GM23338 (cell line): ENCODE data around the gene AMELX. TPM values are rescaled to one million over a fixed set of nuclear protein-coding genes. Genes with fewer than 3 reads are reported as not detected.

Source experiments
- ATAC-seq: fragments of 200-7000 bp; cut with Tn5 transposase; 3 replicates; pipeline ENCODE4 v1.9.1; 2020
- DNase-seq: peaks from one replicate; pipeline ENCODE4 v3.0.0-alpha.2; 2015; ENCODE audit warnings: low spot score
- H2AFZ ChIP-seq: fragments of 200-600 bp; sonication (generic); 2 replicates; pipeline ENCODE4 v1.8.0; 2016; ENCODE audit warnings: antibody characterized with exemption, mild to moderate bottlenecking, moderate library complexity
- H3F3A ChIP-seq: fragments of 200-600 bp; sonication (generic); replicated peaks from 2 replicates; pipeline ENCODE4 v1.8.0; 2017; ENCODE audit warnings: antibody characterized with exemption, mixed run types, low read depth
- H3K27ac ChIP-seq: fragments of 200-600 bp; sonication (generic); 2 replicates; pipeline ENCODE4 v1.6.1; 2016; ENCODE audit warnings: low read depth
- H3K27me3 ChIP-seq: fragments of 200-600 bp; sonication (generic); 2 replicates; pipeline ENCODE4 v1.8.0; 2016; ENCODE audit warnings: mild to moderate bottlenecking, mixed run types, moderate library complexity; ENCODE audit not compliant: insufficient read depth
- H3K36me3 ChIP-seq: fragments of 200-600 bp; sonication (generic); 2 replicates; pipeline ENCODE4 v1.8.0; 2016; ENCODE audit warnings: mild to moderate bottlenecking; ENCODE audit not compliant: insufficient read depth
- H3K4me1 ChIP-seq: fragments of 200-600 bp; sonication (generic); 2 replicates; pipeline ENCODE4 v1.8.0; 2016; ENCODE audit warnings: mild to moderate bottlenecking, moderate library complexity; ENCODE audit not compliant: insufficient read depth
- H3K4me2 ChIP-seq: fragments of 200-600 bp; sonication (generic); 2 replicates; pipeline ENCODE4 v1.7.1; 2017; ENCODE audit warnings: mixed run types
- H3K4me3 ChIP-seq: fragments of 200-600 bp; sonication (generic); 2 replicates; pipeline ENCODE4 v1.6.1; 2016; ENCODE audit warnings: mixed run types
- H3K79me2 ChIP-seq: fragments of 200-600 bp; sonication (generic); replicated peaks from 2 replicates; pipeline ENCODE4 v1.8.0; 2017; ENCODE audit warnings: mild to moderate bottlenecking; ENCODE audit not compliant: insufficient read depth
- H3K9me2 ChIP-seq: fragments of 200-600 bp; sonication (generic); 2 replicates; pipeline ENCODE4 v1.8.0; 2017; ENCODE audit not compliant: insufficient read depth
- H4K20me1 ChIP-seq: fragments of 200-600 bp; sonication (generic); replicated peaks from 2 replicates; pipeline ENCODE4 v1.8.0; 2017; ENCODE audit warnings: mild to moderate bottlenecking; ENCODE audit not compliant: insufficient read depth
- H3K27ac Mint-ChIP-seq: 2 replicates; pipeline ENCODE4 v1.8.0; 2020; ENCODE audit warnings: inconsistent platforms, mild to moderate bottlenecking, moderate library complexity, mixed read lengths
- H3K27me3 Mint-ChIP-seq: 3 replicates; pipeline ENCODE4 v1.8.0; 2022; ENCODE audit warnings: low read depth, mild to moderate bottlenecking, moderate library complexity, mixed read lengths, inconsistent platforms; ENCODE audit not compliant: insufficient read depth, poor library complexity
- H3K36me3 Mint-ChIP-seq: 3 replicates; pipeline ENCODE4 v1.8.0; 2021; ENCODE audit warnings: low read depth, mild to moderate bottlenecking, inconsistent platforms, moderate library complexity, mixed read lengths
- H3K4me1 Mint-ChIP-seq: 3 replicates; pipeline ENCODE4 v1.8.0; 2020; ENCODE audit warnings: mild to moderate bottlenecking, inconsistent platforms, mixed read lengths
- H3K4me3 Mint-ChIP-seq: 3 replicates; pipeline ENCODE4 v1.8.0; 2021; ENCODE audit warnings: moderate library complexity, mild to moderate bottlenecking, inconsistent platforms, mixed read lengths
- H3K9me3 Mint-ChIP-seq: 3 replicates; pipeline ENCODE4 v1.8.0; 2020; ENCODE audit warnings: moderate library complexity, mild to moderate bottlenecking, inconsistent platforms, mixed read lengths
- CREB1 ChIP-seq: fragments of 250-450 bp; sonication (Bioruptor Pico); IDR thresholded peaks from 2 replicates; pipeline ENCODE4 v1.5.0; 2020; ENCODE audit warnings: low read depth, mild to moderate bottlenecking, moderate library complexity
- CTCF ChIP-seq, 2 experiments: fragments of 200-600 bp in 1 of 2; sonication (generic) in 1 of 2; conservative IDR thresholded peaks; 2 replicates each; pipeline versions ENCODE4 v1.5.1 to v1.6.1; 2016 to 2017; ENCODE audit warnings: antibody characterized with exemption in 2 of 2, low read depth in 2 of 2, mild to moderate bottlenecking in 2 of 2, moderate library complexity in 1 of 2
- EZH2 ChIP-seq: fragments of 200-600 bp; sonication (generic); IDR thresholded peaks from one replicate; pipeline ENCODE4 v1.8.0; 2017; ENCODE audit warnings: antibody characterized with exemption, mild to moderate bottlenecking, low read depth; ENCODE audit not compliant: unreplicated experiment
- EZH2phosphoT487 ChIP-seq: fragments of 200-600 bp; sonication (generic); IDR thresholded peaks from one replicate; pipeline ENCODE4 v1.8.1; 2018; ENCODE audit warnings: antibody characterized with exemption; ENCODE audit not compliant: unreplicated experiment
- JUNB ChIP-seq: IDR thresholded peaks from one replicate; pipeline ENCODE4 v1.6.1; 2016; ENCODE audit warnings: antibody characterized with exemption; ENCODE audit not compliant: unreplicated experiment
- NANOG ChIP-seq: IDR thresholded peaks from 2 replicates; pipeline ENCODE4 v1.6.1; 2016; ENCODE audit warnings: antibody characterized with exemption, borderline replicate concordance
- ZNF114 ChIP-seq: fragments of 250-450 bp; sonication (Bioruptor Pico); IDR thresholded peaks from 2 replicates; pipeline ENCODE4 v1.5.0; 2020; ENCODE audit warnings: mild to moderate bottlenecking, moderate library complexity
- ZNF331 ChIP-seq: fragments of 250-450 bp; sonication (Bioruptor Pico); IDR thresholded peaks from 2 replicates; pipeline ENCODE4 v1.5.0; 2020; ENCODE audit warnings: low read depth, mild to moderate bottlenecking, moderate library complexity
- ZNF462 ChIP-seq: fragments of 250-450 bp; sonication (Bioruptor Pico); IDR thresholded peaks from 2 replicates; pipeline ENCODE4 v1.5.0; 2020; ENCODE audit warnings: mild to moderate bottlenecking, moderate library complexity
- polyA plus RNA-seq: library from polyadenylated mRNA; unstranded; fragments of >200 nt; fragmentation: Nextera tagmentation; extraction: Ambion mirVana; gene quantifications from 2 replicates; pipeline ENCODE4 v1.2.1, GENCODE V29; 2016
- total RNA-seq: library from RNA; depleted of rRNA; stranded (reverse); fragments of >200 nt; shearing (Covaris generic); gene quantifications from 2 replicates; pipeline ENCODE4 v1.2.3, GENCODE V29; 2014
- TF ChIP-seq, protein P1 (sequence below): IDR thresholded peaks from one replicate; pipeline ENCODE4 v1.6.1; 2018; ENCODE audit warnings: antibody characterized with exemption; ENCODE audit not compliant: unreplicated experiment
- TF ChIP-seq, protein P2 (sequence below): IDR thresholded peaks from 2 replicates; pipeline ENCODE4 v1.6.1; 2016; ENCODE audit warnings: antibody characterized with exemption

The AMELX gene
- total and polyA plus RNA-seq, 2 experiments from 2014 or later, result not detected

GRCh38 chrX:11267425-11267824 is 25.8 kb upstream of the AMELX start (continued):
- TF ChIP-seq ZNF462 (CRISPR knock-in tag) (no peak), NANOG (no peak), EZH2 (no peak)

DNA sequence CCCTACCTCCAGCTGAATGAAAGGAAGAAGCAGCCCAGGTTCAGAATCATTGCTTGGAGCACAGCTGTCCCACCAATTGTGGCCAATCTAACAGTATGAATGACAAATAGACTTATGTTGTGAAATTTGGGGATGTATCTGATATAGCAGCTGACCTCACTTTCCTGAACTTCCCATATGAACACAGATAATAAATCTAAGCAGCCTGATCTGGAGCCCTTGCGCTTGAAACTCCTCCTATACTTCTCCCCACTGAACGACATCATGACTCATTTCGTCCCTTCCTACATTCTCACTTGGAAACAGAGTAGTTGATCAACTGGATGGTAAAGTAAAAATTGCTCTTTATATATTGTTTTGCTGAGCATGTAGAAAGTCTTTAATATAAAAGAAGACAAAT is 24.2 kb upstream of the AMELX start:
- H3K4me1 Mint-ChIP-seq, result peaks cover 8% of the 10 kb centered on the region; the same call in 2 of the 3 replicates
- H3K27me3 ChIP-seq, result no peaks in the 10 kb centered on the region
- H3K27ac ChIP-seq, result no peak overlapping the region
- DNase-seq, result no peak
- H3K36me3 Mint-ChIP-seq, result no peaks in the 10 kb centered on the region
- H3K27ac Mint-ChIP-seq, result no peak overlapping the region
- no peak overlapping the region for H3K4me3 Mint-ChIP-seq
- no peaks in the 10 kb centered on the region for H3F3A ChIP-seq
- no peaks in the 10 kb centered on the region for H3K36me3 ChIP-seq
- H4K20me1 ChIP-seq, result no peaks in the 10 kb centered on the region
- H2AFZ ChIP-seq, result no peak overlapping the region
- no peak overlapping the region for H3K4me3 ChIP-seq
- TF ChIP-seq EZH2phosphoT487 (no peak), ZNF114 (CRISPR knock-in tag) (no peak), CTCF (conservative IDR thresholded peaks at IDR 0.05; ENCODE audit: low read depth in 2 of 2) (no peak), EZH2 (no peak), JUNB (no peak), CREB1 (CRISPR knock-in tag) (no peak), ZNF331 (CRISPR knock-in tag) (no peak), NANOG (no peak)
- TF ChIP-seq, protein P1, sequence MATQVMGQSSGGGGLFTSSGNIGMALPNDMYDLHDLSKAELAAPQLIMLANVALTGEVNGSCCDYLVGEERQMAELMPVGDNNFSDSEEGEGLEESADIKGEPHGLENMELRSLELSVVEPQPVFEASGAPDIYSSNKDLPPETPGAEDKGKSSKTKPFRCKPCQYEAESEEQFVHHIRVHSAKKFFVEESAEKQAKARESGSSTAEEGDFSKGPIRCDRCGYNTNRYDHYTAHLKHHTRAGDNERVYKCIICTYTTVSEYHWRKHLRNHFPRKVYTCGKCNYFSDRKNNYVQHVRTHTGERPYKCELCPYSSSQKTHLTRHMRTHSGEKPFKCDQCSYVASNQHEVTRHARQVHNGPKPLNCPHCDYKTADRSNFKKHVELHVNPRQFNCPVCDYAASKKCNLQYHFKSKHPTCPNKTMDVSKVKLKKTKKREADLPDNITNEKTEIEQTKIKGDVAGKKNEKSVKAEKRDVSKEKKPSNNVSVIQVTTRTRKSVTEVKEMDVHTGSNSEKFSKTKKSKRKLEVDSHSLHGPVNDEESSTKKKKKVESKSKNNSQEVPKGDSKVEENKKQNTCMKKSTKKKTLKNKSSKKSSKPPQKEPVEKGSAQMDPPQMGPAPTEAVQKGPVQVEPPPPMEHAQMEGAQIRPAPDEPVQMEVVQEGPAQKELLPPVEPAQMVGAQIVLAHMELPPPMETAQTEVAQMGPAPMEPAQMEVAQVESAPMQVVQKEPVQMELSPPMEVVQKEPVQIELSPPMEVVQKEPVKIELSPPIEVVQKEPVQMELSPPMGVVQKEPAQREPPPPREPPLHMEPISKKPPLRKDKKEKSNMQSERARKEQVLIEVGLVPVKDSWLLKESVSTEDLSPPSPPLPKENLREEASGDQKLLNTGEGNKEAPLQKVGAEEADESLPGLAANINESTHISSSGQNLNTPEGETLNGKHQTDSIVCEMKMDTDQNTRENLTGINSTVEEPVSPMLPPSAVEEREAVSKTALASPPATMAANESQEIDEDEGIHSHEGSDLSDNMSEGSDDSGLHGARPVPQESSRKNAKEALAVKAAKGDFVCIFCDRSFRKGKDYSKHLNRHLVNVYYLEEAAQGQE, result no peak
- TF ChIP-seq, protein P2, sequence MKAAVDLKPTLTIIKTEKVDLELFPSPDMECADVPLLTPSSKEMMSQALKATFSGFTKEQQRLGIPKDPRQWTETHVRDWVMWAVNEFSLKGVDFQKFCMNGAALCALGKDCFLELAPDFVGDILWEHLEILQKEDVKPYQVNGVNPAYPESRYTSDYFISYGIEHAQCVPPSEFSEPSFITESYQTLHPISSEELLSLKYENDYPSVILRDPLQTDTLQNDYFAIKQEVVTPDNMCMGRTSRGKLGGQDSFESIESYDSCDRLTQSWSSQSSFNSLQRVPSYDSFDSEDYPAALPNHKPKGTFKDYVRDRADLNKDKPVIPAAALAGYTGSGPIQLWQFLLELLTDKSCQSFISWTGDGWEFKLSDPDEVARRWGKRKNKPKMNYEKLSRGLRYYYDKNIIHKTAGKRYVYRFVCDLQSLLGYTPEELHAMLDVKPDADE, result no peak
- no peak for ATAC-seq
- no peaks in the 10 kb centered on the region; the same call in 2 of the 3 replicates for H3K9me3 Mint-ChIP-seq
- no peaks in the 10 kb centered on the region for H3K9me2 ChIP-seq
- no peaks in the 10 kb centered on the region for H3K79me2 ChIP-seq
- H3K27me3 Mint-ChIP-seq, result peaks cover 3% of the 10 kb centered on the region
- no peaks in the 10 kb centered on the region for H3K4me1 ChIP-seq
- no peak overlapping the region for H3K4me2 ChIP-seq
